Testis (tissue), 3 donors: ENCODE measurements around the gene CLEC2D. TPM values are rescaled to one million over a fixed set of nuclear protein-coding genes. Genes with fewer than 3 reads are reported as not detected.
"Not testable (repeated sequence)": the region's sequence is repeated elsewhere in the genome, so short reads cannot be mapped to it uniquely, and the experiment has no call there.

Experiments used
- DNase-seq: peaks from one replicate; pipeline ENCODE4 v3.0.0-alpha.2; 2019
- H3K27ac ChIP-seq, 2 donors: fragments of 200-600 bp; sonication (generic); one replicate each; pipeline ENCODE4 v1.5.1; 2019
- H3K27me3 ChIP-seq: fragments of 200-600 bp; sonication (generic); one replicate; pipeline ENCODE4 v1.5.1; 2019
- H3K36me3 ChIP-seq: fragments of 200-600 bp; sonication (generic); one replicate; pipeline ENCODE4 v1.5.1; 2017; ENCODE audit warnings: low read depth; ENCODE audit errors: missing control alignments
- H3K4me1 ChIP-seq: fragments of 200-600 bp; sonication (generic); one replicate; pipeline ENCODE4 v1.5.1; 2019
- H3K4me3 ChIP-seq, 2 donors: fragments of 200-600 bp; sonication (generic); one replicate each; pipeline ENCODE4 v1.5.1; 2017 to 2019
- H3K9me3 ChIP-seq: fragments of 200-600 bp; sonication (generic); one replicate; pipeline ENCODE4 v1.5.1; 2017
- CTCF ChIP-seq, 3 experiments: fragments of 450-650 bp in 2 of 3; fragments of 200-600 bp in 1 of 3; sonication (generic) in 1 of 3; IDR thresholded peaks; one replicate each; pipeline ENCODE4 v1.5.1; 2016 to 2019; ENCODE audit warnings: antibody characterized with exemption in 3 of 3, mild to moderate bottlenecking in 2 of 3, moderate library complexity in 1 of 3
- POLR2A ChIP-seq: fragments of 450-650 bp; IDR thresholded peaks from one replicate; pipeline ENCODE4 v1.6.1; 2017; ENCODE audit warnings: antibody characterized with exemption, mild to moderate bottlenecking, moderate library complexity
- WGBS, 2 donors: methylation state at CpG; one replicate each; pipeline ENCODE4 v1.1.5; 2018; 5-methylcytosine and 5-hydroxymethylcytosine counted together
- intact Hi-C: fragments of 100-400 bp; cut with DNase I; formaldehyde crosslinking; loops from one replicate; pipeline ENCODE4 v1.15.1; 2023; ENCODE audit warnings: low total_unique reads
- polyA plus RNA-seq: library from polyadenylated mRNA; stranded (reverse); fragments of 350-450 nt; fragmentation: Illumina TruSeq; extraction: RNeasy Lipid Tissue Mini Kit (QIAGEN cat#74804); gene quantifications from one replicate; pipeline ENCODE4 v1.2.3, GENCODE V29; 2014; ENCODE audit warnings: low read depth, low replicate concordance; ENCODE audit not compliant: insufficient read depth
- total RNA-seq, 2 donors: library from RNA; depleted of rRNA; stranded (reverse); fragments of >200 nt; gene quantifications; one replicate each; pipeline ENCODE4 v1.2.3, GENCODE V29; 2016

Gene CLEC2D
- total and polyA plus RNA-seq, 3 donors from 2014 or later = 25.5 to 36.3 (median 32.1) TPM

- Histone ChIP-seq H3K4me3 (no peak overlapping the region), H3K36me3 (no peaks in the 10 kb centered on the region), H3K27me3 (no peaks in the 10 kb centered on the region), H3K9me3 (no peaks in the 10 kb centered on the region), H3K4me1 (no peaks in the 10 kb centered on the region), H3K27ac (no peak overlapping the region)
- no peak for TF ChIP-seq CTCF (IDR thresholded peaks at IDR 0.05)
- no peak for TF ChIP-seq POLR2A
- intact Hi-C loops = no loop called here
- no peak for DNase-seq
- WGBS, 2 donors = 89 to 91% methylated on average over 2 of the region's 2 CpGs
These were observed 29.5 kb upstream of the CLEC2D start for GRCh38 chr12:9640024-9640423.

- intact Hi-C loops = no loop called here
- 85 to 89% methylated on average over 14 to 15 of the region's 15 CpGs for WGBS, 2 donors
These were observed 26.8 kb upstream of the CLEC2D start for GRCh38 chr12:9642606-9643265.

GRCh38 chr12:9643266-9643660 lies 26.2 kb upstream of the CLEC2D start:
- intact Hi-C loops = no loop called here
- no peak for TF ChIP-seq CTCF (IDR thresholded peaks at IDR 0.05)
- TF ChIP-seq POLR2A = no peak
- no peaks in the 10 kb centered on the region for H3K36me3 ChIP-seq
- no peaks in the 10 kb centered on the region for H3K27me3 ChIP-seq
- DNase-seq = no peak
- no peak overlapping the region for H3K27ac ChIP-seq
- peaks cover 5% of the 10 kb centered on the region for H3K4me1 ChIP-seq
- no peak overlapping the region for H3K4me3 ChIP-seq
- no peaks in the 10 kb centered on the region for H3K9me3 ChIP-seq

More at GRCh38 chr12:9642606-9643265, 26.8 kb upstream of the CLEC2D start:
- Histone ChIP-seq H3K36me3 (no peaks in the 10 kb centered on the region), H3K4me1 (peaks cover 5% of the 10 kb centered on the region), H3K9me3 (no peaks in the 10 kb centered on the region), H3K27ac (no peak overlapping the region), H3K4me3 (no peak overlapping the region), H3K27me3 (no peaks in the 10 kb centered on the region)
- TF ChIP-seq POLR2A = no peak
- no peak for TF ChIP-seq CTCF (IDR thresholded peaks at IDR 0.05)
- DNase-seq = no peak

- H3K27ac ChIP-seq, DNase-seq, H3K9me3 ChIP-seq, H3K4me3 ChIP-seq, H3K36me3 ChIP-seq, H3K4me1 ChIP-seq, intact Hi-C loops, H3K27me3 ChIP-seq: not testable (repeated sequence)
- 89 to 93% methylated on average over 1 of the region's 1 CpG for WGBS, 2 donors
These were observed 24.4 kb upstream of the CLEC2D start for GRCh38 chr12:9644985-9645551.

GRCh38 chr12:9646794-9647781 lies 22.4 kb upstream of the CLEC2D start:
- intact Hi-C loops = no loop called here
- no peaks in the 10 kb centered on the region for H3K9me3 ChIP-seq

More at GRCh38 chr12:9646794-9647781, 22.4 kb upstream of the CLEC2D start:
- Histone ChIP-seq H3K4me3 (peak overlapping the region; percentile 67 to 79), H3K36me3 (no peaks in the 10 kb centered on the region), H3K27ac (peak overlapping the region; percentile 80 to 91), H3K27me3 (no peaks in the 10 kb centered on the region), H3K4me1 (peaks cover 5% of the 10 kb centered on the region)
- 18 to 20% methylated on average over 13 of the region's 13 CpGs for WGBS, 2 donors
- peak; percentile 19 for DNase-seq
- TF ChIP-seq CTCF (IDR thresholded peaks at IDR 0.05) (no peak), POLR2A (no peak)
